Endothelial cell of umbilical vein (primary cell): Measurements from ENCODE around the gene RPL9. TPM values are rescaled to one million over a fixed set of nuclear protein-coding genes. Genes with fewer than 3 reads are reported as not detected.

Experiments
- BruUV-seq: library from RNA; stranded (reverse); fragments of 400-500 nt; replicated peaks from 2 replicates; lab custom pipeline; 2021; lab: Mats Ljungman, UMichigan
- CTCF ChIA-PET: fragments of 300-600, 350-600 bp; sonication (Branson Sonifier 250); formaldehyde crosslinking; loops from one replicate; lab custom pipeline; 2021; ENCODE audit warnings: antibody characterized with exemption, inconsistent platforms; lab: Charles Lee
- POLR2A ChIA-PET: fragments of 300-600, 350-600 bp; sonication (Branson Sonifier 250); formaldehyde crosslinking; loops from one replicate; lab custom pipeline; 2021; ENCODE audit warnings: antibody characterized with exemption, inconsistent platforms; lab: Charles Lee
- DNase-seq: peaks from one replicate; pipeline ENCODE4 v3.0.0-alpha.2; 2011; ENCODE audit warnings: low read depth, low spot score
- FAIRE-seq: peaks from 2 replicates; lab custom pipeline; 2011; peaks lifted over from hg19 to GRCh38; lab: Jason Lieb, UNC
- H2AFZ ChIP-seq: 2 replicates; pipeline ENCODE4 v1.6.0; 2012; ENCODE audit warnings: low read depth, low read length, control low read depth, inconsistent platforms
- H3K27ac ChIP-seq: 2 replicates; pipeline ENCODE4 v1.5.1; 2011; ENCODE audit warnings: low read depth, mild to moderate bottlenecking, control low read depth, low read length, moderate library complexity; ENCODE audit not compliant: insufficient read depth
- H3K27me3 ChIP-seq, 2 experiments: 2 replicates each; pipeline versions ENCODE4 v1.6.0 to v1.6.1; 2011; ENCODE audit warnings: low read length in 2 of 2, mixed read lengths in 1 of 2; ENCODE audit not compliant: control insufficient read depth in 2 of 2, insufficient read depth in 2 of 2
- H3K36me3 ChIP-seq, 2 experiments: 2 replicates in 1 of 2; 3 replicates in 1 of 2; pipeline ENCODE4 v1.5.1; 2011; ENCODE audit warnings: low read length in 2 of 2, mild to moderate bottlenecking in 1 of 2, moderate library complexity in 1 of 2; ENCODE audit not compliant: control insufficient read depth in 2 of 2, insufficient read depth in 2 of 2; ENCODE audit errors: extremely low read depth in 1 of 2
- H3K4me1 ChIP-seq: 3 replicates; pipeline ENCODE4 v1.5.1; 2011; ENCODE audit warnings: mild to moderate bottlenecking, low read length; ENCODE audit not compliant: control insufficient read depth, insufficient read depth; ENCODE audit errors: extremely low read depth
- H3K4me2 ChIP-seq: 2 replicates; pipeline ENCODE4 v1.6.1; 2011; ENCODE audit warnings: low read length, control low read depth, mixed read lengths; ENCODE audit not compliant: insufficient read depth
- H3K4me3 ChIP-seq, 3 experiments: fragments of 200-600 bp in 1 of 3; sonication (generic), shearing (Covaris generic) in 1 of 3; replicated peaks in 1 of 3; 2 replicates each; pipeline ENCODE4 v1.5.1; 2011 to 2016; ENCODE audit warnings: control low read depth in 3 of 3, low read length in 3 of 3, mild to moderate bottlenecking in 2 of 3, inconsistent platforms in 1 of 3, low read depth in 1 of 3, moderate library complexity in 1 of 3; ENCODE audit not compliant: insufficient read depth in 1 of 3
- H3K79me2 ChIP-seq: 2 replicates; pipeline ENCODE4 v1.6.0; 2012; ENCODE audit warnings: low read length, inconsistent platforms; ENCODE audit not compliant: control insufficient read depth, insufficient read depth
- H3K9ac ChIP-seq: replicated peaks from 2 replicates; pipeline ENCODE3; 2011; ENCODE audit warnings: low read length, control low read depth; ENCODE audit not compliant: insufficient read depth; ENCODE audit errors: extremely low read depth
- H3K9me1 ChIP-seq: replicated peaks from 3 replicates; pipeline ENCODE4 v1.6.0; 2011; ENCODE audit warnings: mild to moderate bottlenecking, low read length; ENCODE audit not compliant: control insufficient read depth, insufficient read depth; ENCODE audit errors: extremely low read depth
- H3K9me3 ChIP-seq: replicated peaks from 2 replicates; pipeline ENCODE4 v1.5.1; 2012; ENCODE audit warnings: low read length, inconsistent platforms; ENCODE audit not compliant: control insufficient read depth, insufficient read depth
- H4K20me1 ChIP-seq: replicated peaks from 2 replicates; pipeline ENCODE3; 2011; ENCODE audit warnings: mild to moderate bottlenecking, low read length; ENCODE audit not compliant: control insufficient read depth, insufficient read depth; ENCODE audit errors: extremely low read depth
- FOS ChIP-seq: IDR thresholded peaks from 2 replicates; pipeline ENCODE4 v1.6.1; 2011; ENCODE audit warnings: mild to moderate bottlenecking, low read length, moderate library complexity, borderline replicate concordance; ENCODE audit not compliant: insufficient read depth
- GATA2 ChIP-seq: IDR thresholded peaks from 2 replicates; pipeline ENCODE4 v1.7.0; 2011; ENCODE audit warnings: low read depth, mild to moderate bottlenecking, moderate library complexity, mixed read lengths, low read length; ENCODE audit not compliant: insufficient read length, insufficient read depth
- JUN ChIP-seq: IDR thresholded peaks from 2 replicates; pipeline ENCODE4 v1.6.1; 2011; ENCODE audit warnings: borderline replicate concordance, low read depth; ENCODE audit not compliant: insufficient read length, insufficient read depth
- MAX ChIP-seq: IDR thresholded peaks from 2 replicates; pipeline ENCODE4 v1.6.1; 2011; ENCODE audit not compliant: insufficient read depth, insufficient read length
- MYC ChIP-seq: IDR thresholded peaks from one replicate; pipeline ENCODE4 v1.6.1; 2011; ENCODE audit warnings: mild to moderate bottlenecking, low read depth, low read length
- POLR2AphosphoS5 ChIP-seq: IDR thresholded peaks from 2 replicates; pipeline ENCODE4 v1.6.1; 2012; ENCODE audit warnings: low read depth, mild to moderate bottlenecking, control low read depth, low read length, moderate library complexity; ENCODE audit not compliant: insufficient read depth
- dilution Hi-C: fragments of 300-500 bp; cut with MboI; formaldehyde crosslinking; loops from one replicate; pipeline ENCODE4 v1.15.0; 2019; ENCODE audit warnings: low sequenced_read_pairs; ENCODE audit not compliant: extremely low pct_ligation_motif_present
- intact Hi-C: fragments of 100-400 bp; cut with micrococcal nuclease; formaldehyde crosslinking; loops from one replicate; pipeline ENCODE4 v1.10.0; 2022
- polyA plus RNA-seq, 4 experiments: library from polyadenylated mRNA; depleted of rRNA in 3 of 4; stranded (reverse) in 3 of 4; unstranded in 1 of 4; fragments of >200 nt; gene quantifications; 2 replicates each; pipeline versions ENCODE4 v1.2.1 to v1.2.3, GENCODE V29; 2011 to 2012; ENCODE audit warnings: missing spikeins in 1 of 4
- total RNA-seq: library from RNA; stranded (reverse); gene quantifications from 2 replicates; pipeline ENCODE4 v1.2.3, GENCODE V29; 2021
- TF ChIP-seq, protein P1 (sequence below), 2 donors: IDR thresholded peaks; 1 replicate in 1 of 2; 2 replicates in 1 of 2; pipeline ENCODE4 v1.5.1; 2011; ENCODE audit warnings: low read length in 2 of 2, mild to moderate bottlenecking in 2 of 2, moderate library complexity in 2 of 2, control low read depth in 1 of 2, inconsistent platforms in 1 of 2, low read depth in 1 of 2; ENCODE audit not compliant: insufficient read depth in 1 of 2; ENCODE audit errors: extremely low read depth in 1 of 2

The RPL9 gene
- total and polyA plus RNA-seq, 2 donors (not counting 3 experiments of a cell fraction or from before 2014, with no cell fraction given), result 963 to 1,186 TPM

GRCh38 chr4:39466747-39467146 is 8.0 kb upstream of the RPL9 start:
- Histone ChIP-seq H3K9ac (no peak overlapping the region), H3K27me3 (no peaks in the 10 kb centered on the region), H3K36me3 (no peaks in the 10 kb centered on the region), H2AFZ (no peak overlapping the region), H3K27ac (no peak overlapping the region), H3K4me1 (peaks cover 3% of the 10 kb centered on the region), H3K9me1 (no peaks in the 10 kb centered on the region), H3K4me2 (no peak overlapping the region), H3K9me3 (no peaks in the 10 kb centered on the region), H4K20me1 (no peaks in the 10 kb centered on the region), H3K4me3 (no peak overlapping the region), H3K79me2 (no peaks in the 10 kb centered on the region)
- CTCF ChIA-PET, result no interaction called here
- BruUV-seq, result no TSS peak
- intact Hi-C loops (no loop called here), dilution Hi-C loops (no loop called here)
- TF ChIP-seq, protein P1, sequence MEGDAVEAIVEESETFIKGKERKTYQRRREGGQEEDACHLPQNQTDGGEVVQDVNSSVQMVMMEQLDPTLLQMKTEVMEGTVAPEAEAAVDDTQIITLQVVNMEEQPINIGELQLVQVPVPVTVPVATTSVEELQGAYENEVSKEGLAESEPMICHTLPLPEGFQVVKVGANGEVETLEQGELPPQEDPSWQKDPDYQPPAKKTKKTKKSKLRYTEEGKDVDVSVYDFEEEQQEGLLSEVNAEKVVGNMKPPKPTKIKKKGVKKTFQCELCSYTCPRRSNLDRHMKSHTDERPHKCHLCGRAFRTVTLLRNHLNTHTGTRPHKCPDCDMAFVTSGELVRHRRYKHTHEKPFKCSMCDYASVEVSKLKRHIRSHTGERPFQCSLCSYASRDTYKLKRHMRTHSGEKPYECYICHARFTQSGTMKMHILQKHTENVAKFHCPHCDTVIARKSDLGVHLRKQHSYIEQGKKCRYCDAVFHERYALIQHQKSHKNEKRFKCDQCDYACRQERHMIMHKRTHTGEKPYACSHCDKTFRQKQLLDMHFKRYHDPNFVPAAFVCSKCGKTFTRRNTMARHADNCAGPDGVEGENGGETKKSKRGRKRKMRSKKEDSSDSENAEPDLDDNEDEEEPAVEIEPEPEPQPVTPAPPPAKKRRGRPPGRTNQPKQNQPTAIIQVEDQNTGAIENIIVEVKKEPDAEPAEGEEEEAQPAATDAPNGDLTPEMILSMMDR (IDR thresholded peaks at IDR 0.05; ENCODE audit: extremely low read depth in 1 of 2, insufficient read depth in 1 of 2, low read depth in 1 of 2, low read length in 2 of 2), result no peak
- TF ChIP-seq POLR2AphosphoS5 (no peak), FOS (no peak), JUN (no peak), MYC (no peak), GATA2 (no peak), MAX (no peak)
- FAIRE-seq, result no peak
- no peak for DNase-seq
- POLR2A ChIA-PET, result no interaction called here
